GM19025 (cell line): ENCODE measurements around the gene BARHL2.

ENCODE experiments used
- ATAC-seq: cut with Tn5 transposase; IDR thresholded peaks from one replicate; pipeline ENCODE4 v1.9.1; 2021; ENCODE audit warnings: mild to moderate bottlenecking, low read depth, moderate library complexity; ENCODE audit not compliant: unreplicated experiment

Gene BARHL2

GRCh38 chr1:90712153-90712856 is 4.8 kb downstream of the BARHL2 start:
- no peak for ATAC-seq

- ATAC-seq: no peak
Measured at GRCh38 chr1:90711696-90712095, 5.4 kb downstream of the BARHL2 start.

- ATAC-seq: no peak
Measured at GRCh38 chr1:90710579-90711536, 6.2 kb downstream of the BARHL2 start.

- no peak for ATAC-seq
Measured at GRCh38 chr1:90709535-90709934, 7.6 kb downstream of the BARHL2 start.

GRCh38 chr1:90708826-90709225 is 8.3 kb downstream of the BARHL2 start:
- ATAC-seq: no peak

GRCh38 chr1:90708236-90708786 is 8.8 kb downstream of the BARHL2 start:
- no peak for ATAC-seq

- ATAC-seq: no peak
Measured at GRCh38 chr1:90707363-90707710, 9.8 kb downstream of the BARHL2 start.

GRCh38 chr1:90706437-90707362 is 10.4 kb downstream of the BARHL2 start:
- no peak for ATAC-seq

GRCh38 chr1:90705956-90706355 is 11.1 kb downstream of the BARHL2 start:
- ATAC-seq: no peak

GRCh38 chr1:90704817-90705216 is 12.3 kb downstream of the BARHL2 start:
- ATAC-seq: no peak

GRCh38 chr1:90694846-90695245 is 22.3 kb downstream of the BARHL2 start:
- ATAC-seq: no peak

GRCh38 chr1:90687747-90688146 is 29.4 kb downstream of the BARHL2 start:
- no peak for ATAC-seq

GRCh38 chr1:90675161-90675847 is 41.8 kb downstream of the BARHL2 start:
- no peak for ATAC-seq

- ATAC-seq: no peak
Measured at GRCh38 chr1:90671741-90672140, 45.4 kb downstream of the BARHL2 start.

- no peak for ATAC-seq
Measured at GRCh38 chr1:90671251-90671650, 45.9 kb downstream of the BARHL2 start.
